SK-N-SH (cell line): ENCODE results near the gene DRGX. TPM values are rescaled to one million over a fixed set of nuclear protein-coding genes. Genes with fewer than 3 reads are reported as not detected.
A peak's percentile ranks its signal among the peaks of the same experiment; 100 is the strongest.

Experiments used
- CTCF ChIA-PET: fragments of 300-600, 350-600 bp; formaldehyde crosslinking; extraction: SDS; loops from one replicate; lab custom pipeline; 2021; lab: Yijun Ruan, JAX
- POLR2A ChIA-PET: fragments of 350-600 bp; sonication (Branson Sonifier 250); formaldehyde crosslinking; extraction: SDS; loops from one replicate; lab custom pipeline; 2020; ENCODE audit warnings: antibody characterized with exemption, inconsistent platforms; lab: Yijun Ruan, JAX
- DNase-seq: peaks from one replicate; pipeline ENCODE4 v3.0.0; 2012
- H2AFZ ChIP-seq: fragments of 200-600 bp; sonication (generic); 2 replicates; pipeline ENCODE4 v1.8.1; 2016; ENCODE audit warnings: antibody characterized with exemption, mild to moderate bottlenecking, low read depth
- H3F3A ChIP-seq: fragments of 200-600 bp; sonication (generic); replicated peaks from 2 replicates; pipeline ENCODE3; 2016; ENCODE audit warnings: antibody characterized with exemption, mild to moderate bottlenecking; ENCODE audit not compliant: insufficient read depth
- H3K27ac ChIP-seq, 2 experiments: fragments of 200-500 bp in 1 of 2; fragments of 200-600 bp in 1 of 2; sonication (Bioruptor generic) in 1 of 2; sonication (generic), shearing (Covaris generic) in 1 of 2; 2 replicates each; pipeline versions ENCODE4 v1.5.1 to v1.6.1; 2014 to 2016; ENCODE audit warnings: low read depth in 2 of 2, inconsistent platforms in 1 of 2, low read length in 1 of 2, mild to moderate bottlenecking in 1 of 2, mixed read lengths in 1 of 2
- H3K27me3 ChIP-seq: fragments of 200-600 bp; sonication (generic), shearing (Covaris generic); 2 replicates; pipeline ENCODE4 v1.6.1; 2016; ENCODE audit warnings: mixed run types; ENCODE audit not compliant: insufficient read depth
- H3K36me3 ChIP-seq, 2 experiments: fragments of 200-500 bp in 1 of 2; fragments of 200-600 bp in 1 of 2; sonication (Bioruptor generic) in 1 of 2; sonication (generic) in 1 of 2; replicated peaks in 1 of 2; 2 replicates each; pipeline versions ENCODE3 to v1.5.1; 2014 to 2016; ENCODE audit warnings: low read length in 1 of 2, mild to moderate bottlenecking in 1 of 2; ENCODE audit not compliant: insufficient read depth in 2 of 2, control insufficient read depth in 1 of 2
- H3K4me1 ChIP-seq, 2 experiments: fragments of 200-500 bp in 1 of 2; fragments of 200-600 bp in 1 of 2; sonication (Bioruptor generic) in 1 of 2; sonication (generic), shearing (Covaris generic) in 1 of 2; 2 replicates each; pipeline versions ENCODE4 v1.5.1 to v1.6.1; 2014 to 2016; ENCODE audit warnings: low read depth in 1 of 2, low read length in 1 of 2, mixed run types in 1 of 2; ENCODE audit not compliant: insufficient read depth in 2 of 2, control insufficient read depth in 1 of 2
- H3K4me2 ChIP-seq: fragments of 200-600 bp; sonication (generic), shearing (Covaris generic); 2 replicates; pipeline ENCODE4 v1.6.1; 2017; ENCODE audit warnings: mixed run types
- H3K4me3 ChIP-seq, 2 experiments: fragments of 200-500 bp in 1 of 2; fragments of 200-600 bp in 1 of 2; sonication (Bioruptor generic) in 1 of 2; sonication (generic), shearing (Covaris generic) in 1 of 2; 2 replicates each; pipeline versions ENCODE4 v1.5.1 to v1.8.1; 2014 to 2016; ENCODE audit warnings: low read depth in 2 of 2, inconsistent platforms in 1 of 2, low read length in 1 of 2, mild to moderate bottlenecking in 1 of 2, mixed read lengths in 1 of 2, moderate library complexity in 1 of 2
- H3K79me2 ChIP-seq: fragments of 200-600 bp; sonication (generic); 2 replicates; pipeline ENCODE4 v1.8.1; 2017; ENCODE audit warnings: mild to moderate bottlenecking; ENCODE audit not compliant: insufficient read depth
- H3K9ac ChIP-seq: fragments of 200-600 bp; sonication (generic); 2 replicates; pipeline ENCODE4 v1.6.1; 2017; ENCODE audit warnings: mixed run types
- H3K9me2 ChIP-seq: fragments of 200-600 bp; sonication (generic); 2 replicates; pipeline ENCODE4 v1.6.1; 2017; ENCODE audit warnings: mixed run types
- H3K9me3 ChIP-seq: fragments of 200-600 bp; sonication (generic); 2 replicates; pipeline ENCODE4 v1.6.1; 2017; ENCODE audit warnings: mixed run types, mild to moderate bottlenecking, moderate library complexity
- H4K20me1 ChIP-seq: fragments of 200-600 bp; sonication (generic); 2 replicates; pipeline ENCODE4 v1.6.1; 2017; ENCODE audit warnings: mild to moderate bottlenecking, mixed run types; ENCODE audit not compliant: insufficient read depth
- CTCF ChIP-seq: fragments of 200-600 bp; sonication (generic); IDR thresholded peaks from 2 replicates; pipeline ENCODE4 v1.6.1; 2017; ENCODE audit warnings: antibody characterized with exemption, mild to moderate bottlenecking, moderate library complexity
- ELF1 ChIP-seq: IDR thresholded peaks from 2 replicates; pipeline ENCODE4 v1.4.0; 2012
- EZH2phosphoT487 ChIP-seq: fragments of 200-600 bp; sonication (generic); IDR thresholded peaks from 2 replicates; pipeline ENCODE4 v1.6.1; 2017; ENCODE audit warnings: low read depth, mixed run types, mild to moderate bottlenecking, antibody characterized with exemption, moderate library complexity, borderline replicate concordance
- FOSL2 ChIP-seq: IDR thresholded peaks from 2 replicates; pipeline ENCODE4 v1.4.0; 2012; ENCODE audit warnings: low read depth, mild to moderate bottlenecking, moderate library complexity, borderline replicate concordance
- FOXM1 ChIP-seq: IDR thresholded peaks from 2 replicates; pipeline ENCODE4 v1.4.0; 2012; ENCODE audit warnings: low read depth, mild to moderate bottlenecking
- IRF3 ChIP-seq: fragments of 150-350 bp; IDR thresholded peaks from 2 replicates; pipeline ENCODE4 v1.6.1; 2016; ENCODE audit warnings: mild to moderate bottlenecking, low read depth, low read length
- MXI1 ChIP-seq: IDR thresholded peaks from 2 replicates; pipeline ENCODE4 v1.6.1; 2012; ENCODE audit warnings: mild to moderate bottlenecking, low read depth, low read length, improper control_type of control experiment
- RAD21 ChIP-seq: IDR thresholded peaks from 2 replicates; pipeline ENCODE4 v1.6.1; 2012; ENCODE audit warnings: mild to moderate bottlenecking, low read length
- RCOR1 ChIP-seq: fragments of 150-350 bp; IDR thresholded peaks from 2 replicates; pipeline ENCODE4 v1.6.1; 2017; ENCODE audit warnings: antibody characterized with exemption, low read length
- RXRA ChIP-seq: IDR thresholded peaks from 2 replicates; pipeline ENCODE4 v1.4.0; 2012; ENCODE audit warnings: low read depth, mild to moderate bottlenecking, borderline replicate concordance
- TAF1 ChIP-seq: IDR thresholded peaks from 2 replicates; pipeline ENCODE4 v1.6.1; 2012; ENCODE audit warnings: low read depth, mild to moderate bottlenecking, low read length, moderate library complexity, borderline replicate concordance
- TCF12 ChIP-seq: IDR thresholded peaks from 2 replicates; pipeline ENCODE4 v1.4.0; 2012
- USF1 ChIP-seq: IDR thresholded peaks from 2 replicates; pipeline ENCODE4 v1.4.0; 2012; ENCODE audit warnings: low read depth, borderline replicate concordance
- ZBTB33 ChIP-seq: IDR thresholded peaks from 2 replicates; pipeline ENCODE4 v1.4.0; 2012; ENCODE audit warnings: low read depth, borderline replicate concordance
- WGBS: methylation state at CpG from one replicate; pipeline ENCODE4 v1.1.6; 2017; ENCODE audit warnings: low lambda C conversion rate; 5-methylcytosine and 5-hydroxymethylcytosine counted together
- polyA plus RNA-seq, 3 experiments: library from polyadenylated mRNA; depleted of rRNA; stranded (reverse); fragments of >200 nt; gene quantifications; 2 replicates each; pipeline ENCODE4 v1.2.3, GENCODE V29; 2012

The DRGX gene
- 0.11 TPM in 1 of 2 replicates, not detected in the other for polyA plus RNA-seq (2012; rRNA removed)
- polyA plus RNA-seq (2012; cell fraction: cytosol; rRNA removed), result 0.10 and 0.16 TPM in 2 replicates
- 0.08 and 0.15 TPM in 2 replicates for polyA plus RNA-seq (2012; cell fraction: nucleus; rRNA removed)

GRCh38 chr10:49395741-49396665, at the start of gene DRGX:
Gene DRGX, minus strand, starts transcription at chr10:49396089. Its CDS starts 649 bp downstream, at chr10:49395440.
- H3K9me3 ChIP-seq, result no peaks in the 10 kb centered on the region
- ChIA-PET POLR2A (interaction anchor here (0.9 to 1.0 kb wide), 2 partner anchors 13 to 37 kb away, joined by 3 read pairs; no protein-coding TSS in a partner anchor), CTCF (interaction anchor here (0.8 to 2.3 kb wide), 10 partner anchors 9 to 740 kb away, joined by 3 to 13 read pairs (median 4); no protein-coding TSS in a partner anchor)
- H3K27ac ChIP-seq, result peak within 1 kb of the TSS in 1 of 2 experiments; percentile 84; a peak in 2 of 4 replicates
- H3K9ac ChIP-seq, result no peak within 1 kb of the TSS
- H3K27me3 ChIP-seq, result peaks cover 72% of the 10 kb centered on the region
- peak within 1 kb of the TSS; percentile 75; the same call in 1 of the 2 replicates for H3K4me2 ChIP-seq
- H3F3A ChIP-seq, result no peaks in the 10 kb centered on the region
- peaks cover 0 to 28% of the 10 kb centered on the region in 2 experiments; a peak in 1 of 4 replicates for H3K4me1 ChIP-seq
- H3K36me3 ChIP-seq, result no peaks in the 10 kb centered on the region
- no peak within 1 kb of the TSS for H2AFZ ChIP-seq
- DNase-seq, result peak; percentile 80
- H4K20me1 ChIP-seq, result no peaks in the 10 kb centered on the region
- WGBS, result 11% methylated on average over 38 of the region's 63 CpGs
- TF ChIP-seq USF1, result peak; percentile 32; the same call in 1 of the 2 replicates
- no peak for TF ChIP-seq FOXM1
- TF ChIP-seq MXI1, result peak; percentile 60; the same call in 1 of the 2 replicates
- peak; percentile 29; the same call in 1 of the 2 replicates for TF ChIP-seq EZH2phosphoT487
- TF ChIP-seq RCOR1, result peak; percentile 59; the same call in 1 of the 2 replicates
- TF ChIP-seq RAD21, result no peak
- H3K9me2 ChIP-seq, result no peaks in the 10 kb centered on the region
- peak within 1 kb of the TSS in 1 of 2 experiments; percentile 44; a peak in 3 of 4 replicates for H3K4me3 ChIP-seq
- H3K79me2 ChIP-seq, result no peaks in the 10 kb centered on the region

- no peaks in the 10 kb centered on the region for H3K9me2 ChIP-seq
- no peak for DNase-seq
- no peak overlapping the region for H3K4me2 ChIP-seq
- H3K79me2 ChIP-seq, result no peaks in the 10 kb centered on the region
- H3K4me1 ChIP-seq, result no peaks in the 10 kb centered on the region
- POLR2A ChIA-PET, result no interaction called here
- no peaks in the 10 kb centered on the region for H4K20me1 ChIP-seq
- 54% methylated on average over 4 of the region's 4 CpGs for WGBS
- H3K27ac ChIP-seq, result no peak overlapping the region
- H3K27me3 ChIP-seq, result no peaks in the 10 kb centered on the region
- no peaks in the 10 kb centered on the region for H3K9me3 ChIP-seq
- H3F3A ChIP-seq, result no peaks in the 10 kb centered on the region
- H3K36me3 ChIP-seq, result no peaks in the 10 kb centered on the region
- CTCF ChIA-PET, result interaction anchor here (1.4 kb wide), 1 partner anchor 37 kb away, joined by 4 read pairs; no protein-coding TSS in a partner anchor
- H2AFZ ChIP-seq, result no peak overlapping the region
- H3K9ac ChIP-seq, result no peak overlapping the region
- H3K4me3 ChIP-seq, result no peak overlapping the region
- TF ChIP-seq ZBTB33, result no peak
- no peak for TF ChIP-seq ELF1
- no peak for TF ChIP-seq TAF1
- TF ChIP-seq RXRA, result no peak
- TF ChIP-seq EZH2phosphoT487, result no peak
- TF ChIP-seq CTCF, result no peak
- no peak for TF ChIP-seq IRF3
- no peak for TF ChIP-seq TCF12
- no peak for TF ChIP-seq FOSL2
- no peak for TF ChIP-seq RAD21
- TF ChIP-seq, all 33 proteins: peak for 0
These were observed 48.5 kb upstream of the DRGX start for GRCh38 chr10:49444349-49444748.
